NB4 (cell line): ENCODE results near the gene UBXN4.

Experiments
- POLR2A ChIP-seq: IDR thresholded peaks from 2 replicates; pipeline ENCODE4 v1.6.1; 2011; ENCODE audit warnings: mild to moderate bottlenecking; ENCODE audit not compliant: insufficient read length; ENCODE audit errors: extremely low read depth
- TF ChIP-seq, protein P1 (sequence below): IDR thresholded peaks from 2 replicates; pipeline ENCODE4 v1.6.1; 2011; ENCODE audit warnings: low read depth, low read length

DNA sequence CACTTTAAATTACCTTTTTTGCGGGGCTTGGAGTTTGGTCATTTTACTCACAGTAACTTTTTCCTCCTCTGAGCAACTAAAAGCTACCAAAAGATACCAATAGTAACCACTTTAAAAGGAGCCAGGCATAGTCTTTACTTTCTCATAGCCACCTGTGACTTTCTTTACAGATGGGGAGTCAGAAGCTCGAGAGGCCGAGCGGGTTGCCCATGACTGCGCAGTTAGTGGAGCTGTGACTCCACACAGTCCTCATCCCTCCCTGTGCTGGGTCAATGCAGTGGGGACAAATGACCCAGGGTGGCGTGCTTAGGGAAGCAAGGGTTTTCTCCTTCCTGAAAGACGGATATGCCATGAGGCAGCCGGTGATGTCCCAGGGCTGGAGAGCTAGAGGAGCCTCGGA is 83.5 kb downstream of the UBXN4 start:
- no peak for TF ChIP-seq POLR2A
- TF ChIP-seq, protein P1, sequence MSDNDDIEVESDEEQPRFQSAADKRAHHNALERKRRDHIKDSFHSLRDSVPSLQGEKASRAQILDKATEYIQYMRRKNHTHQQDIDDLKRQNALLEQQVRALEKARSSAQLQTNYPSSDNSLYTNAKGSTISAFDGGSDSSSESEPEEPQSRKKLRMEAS, result no peak
